D341Med (cell line): ENCODE measurements around the gene CANT1.
"Not testable (repeated sequence)": the region's sequence is repeated elsewhere in the genome, so short reads cannot be mapped to it uniquely, and the experiment has no call there.

ENCODE experiments used
- DNase-seq: peaks from one replicate; pipeline ENCODE4 v3.0.0; 2012; ENCODE audit warnings: low spot score

The CANT1 gene

DNA sequence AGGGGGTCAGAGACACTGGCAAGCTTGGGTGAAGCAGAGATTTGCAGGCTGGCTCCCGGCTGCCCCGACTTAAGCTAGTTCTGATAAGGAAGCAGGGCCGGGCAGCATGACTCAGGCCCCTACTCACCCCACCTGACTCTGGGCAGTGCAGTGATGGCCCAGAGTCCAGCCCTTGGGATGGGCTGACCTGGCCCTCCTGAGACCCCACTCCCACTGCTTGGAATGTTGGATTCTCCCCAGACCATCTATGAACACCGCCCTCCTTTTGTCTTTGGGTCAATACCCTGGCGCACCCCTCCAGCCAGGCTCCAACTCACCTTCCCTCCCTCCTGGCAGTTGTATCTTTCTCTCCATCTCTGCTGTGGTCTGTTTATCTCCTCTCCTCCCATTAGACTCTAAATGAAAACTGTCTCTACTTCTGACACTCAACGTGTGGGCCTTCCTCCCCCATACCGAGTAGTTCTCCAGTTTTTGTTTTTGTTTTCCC, 50.9 kb downstream of the CANT1 start:
- no peak for DNase-seq

DNA sequence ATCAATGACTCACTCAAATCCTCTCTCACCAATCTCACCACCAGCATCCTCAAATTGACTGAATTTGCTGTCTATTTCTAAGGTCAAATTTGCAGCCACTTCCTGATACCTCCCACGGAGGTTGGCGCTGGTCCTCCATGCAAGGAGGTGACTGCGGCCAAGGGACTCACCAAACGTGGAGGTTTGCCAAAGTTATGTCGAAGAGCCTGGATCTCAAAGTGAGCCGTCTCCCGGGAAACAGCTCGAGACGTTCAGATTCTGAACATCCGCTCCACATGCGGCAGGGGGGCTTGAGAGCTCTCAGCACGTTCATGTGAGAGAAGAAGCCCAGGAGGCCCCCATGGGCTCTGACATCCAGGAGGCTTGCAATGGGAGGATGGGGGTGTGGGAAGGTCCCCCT, 52.4 kb downstream of the CANT1 start:
- no peak for DNase-seq

DNA sequence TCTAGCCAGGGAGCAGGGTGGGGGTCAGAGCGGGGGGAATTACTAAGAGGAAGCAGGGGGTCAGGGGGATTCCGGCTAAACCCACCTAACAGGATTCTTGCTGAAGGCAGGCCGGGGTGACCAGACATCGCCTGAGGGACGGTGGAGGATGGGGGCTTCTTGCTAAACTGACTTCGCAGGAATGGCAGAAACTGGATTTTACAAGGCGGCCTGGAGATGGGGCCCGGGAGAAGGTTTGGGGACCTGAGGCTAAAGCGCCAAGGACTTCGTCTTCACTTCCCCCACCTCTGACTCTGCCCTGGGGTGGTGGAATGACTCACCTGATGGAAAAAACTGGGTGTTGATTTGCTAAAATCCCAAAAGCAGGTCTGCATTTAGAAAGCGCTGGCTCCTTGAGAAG, 53.3 kb downstream of the CANT1 start:
- no peak for DNase-seq

DNA sequence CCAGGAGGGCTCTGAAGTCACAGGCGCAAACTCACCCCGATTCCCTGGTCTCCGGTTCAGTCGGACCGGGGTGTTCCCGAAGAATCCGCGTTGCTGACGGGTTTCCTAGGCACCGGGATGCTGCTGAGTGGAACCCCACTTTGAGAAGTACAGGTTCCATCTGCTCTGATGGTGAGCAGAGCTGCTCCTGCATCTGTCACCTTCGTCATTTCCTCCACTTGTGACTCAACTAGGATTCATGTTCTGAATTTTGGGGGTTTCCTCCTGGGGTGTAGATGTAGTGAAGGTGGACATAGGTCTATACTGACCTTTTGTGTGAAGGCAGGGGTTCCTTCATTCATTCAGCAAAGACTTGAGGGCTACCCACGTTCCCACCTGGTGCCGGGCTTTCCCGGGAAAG, 54.9 kb downstream of the CANT1 start:
- no peak for DNase-seq

DNA sequence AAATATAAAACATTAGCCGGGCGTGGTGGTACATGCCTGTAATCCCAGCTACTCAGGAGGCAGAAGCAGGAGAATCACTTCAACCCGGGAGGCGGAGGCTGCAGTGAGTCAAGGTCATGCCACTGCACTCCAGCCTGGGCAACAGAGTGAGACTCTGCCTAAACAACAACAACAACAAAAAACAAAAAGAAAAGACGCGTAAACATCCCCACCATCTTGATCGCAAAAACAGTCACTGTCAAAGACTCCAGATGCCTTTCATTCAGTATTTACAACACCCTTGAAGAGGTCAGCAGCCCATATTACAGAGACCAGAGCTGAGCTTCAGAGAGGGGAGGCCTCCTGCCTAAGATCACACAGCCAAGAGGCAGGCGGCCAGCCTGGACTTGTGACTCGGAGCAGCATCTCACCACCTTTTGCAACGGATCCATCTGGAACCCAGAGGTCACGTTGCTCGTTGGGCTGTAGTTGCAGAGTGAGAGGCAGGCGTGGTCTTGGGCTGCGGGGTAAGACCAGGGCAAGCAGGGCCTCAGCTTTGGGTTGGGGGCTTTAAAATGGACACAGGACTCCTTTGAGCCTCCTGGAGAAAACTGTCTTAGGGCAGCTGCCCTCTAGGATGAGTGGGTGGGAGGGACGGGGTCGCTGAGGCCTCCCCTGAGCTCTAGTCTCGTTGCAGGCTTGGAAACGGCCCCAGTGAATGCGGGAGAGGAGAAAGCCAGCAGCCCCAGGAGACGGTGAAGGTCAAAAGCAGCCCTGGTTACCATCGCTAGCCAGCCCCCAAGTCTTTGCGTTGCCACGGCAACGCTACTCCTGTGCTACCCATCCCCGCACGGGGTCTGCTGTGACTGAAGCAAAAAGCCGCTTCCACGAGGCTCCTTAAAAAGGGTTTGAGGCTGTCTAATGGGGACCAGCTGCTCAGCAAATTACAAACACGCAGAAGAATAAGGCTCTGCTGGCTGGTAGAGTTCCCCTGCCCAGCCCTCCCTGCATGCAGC, 55.9 kb downstream of the CANT1 start:
- DNase-seq = no peak

DNA sequence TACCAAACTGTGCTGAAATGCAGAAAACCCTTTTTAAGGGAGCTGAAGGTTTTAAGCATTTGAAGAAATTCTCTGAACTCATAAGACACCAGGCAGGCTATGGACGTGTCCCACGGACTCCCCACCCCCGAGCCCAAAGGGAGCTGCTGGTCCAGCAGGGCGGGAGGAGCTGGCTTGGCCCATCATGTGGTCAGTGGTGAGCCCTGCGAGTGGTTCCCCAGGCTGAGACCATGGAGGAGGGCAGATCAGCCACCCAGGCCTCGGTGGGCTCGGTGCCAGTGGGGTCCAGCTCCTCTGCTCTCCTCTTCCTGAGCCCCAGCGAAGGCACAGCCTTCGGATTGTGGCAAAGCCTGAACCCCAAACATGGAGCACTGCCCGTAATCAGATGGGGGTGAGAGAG, 56.9 kb downstream of the CANT1 start:
- no peak for DNase-seq

DNA sequence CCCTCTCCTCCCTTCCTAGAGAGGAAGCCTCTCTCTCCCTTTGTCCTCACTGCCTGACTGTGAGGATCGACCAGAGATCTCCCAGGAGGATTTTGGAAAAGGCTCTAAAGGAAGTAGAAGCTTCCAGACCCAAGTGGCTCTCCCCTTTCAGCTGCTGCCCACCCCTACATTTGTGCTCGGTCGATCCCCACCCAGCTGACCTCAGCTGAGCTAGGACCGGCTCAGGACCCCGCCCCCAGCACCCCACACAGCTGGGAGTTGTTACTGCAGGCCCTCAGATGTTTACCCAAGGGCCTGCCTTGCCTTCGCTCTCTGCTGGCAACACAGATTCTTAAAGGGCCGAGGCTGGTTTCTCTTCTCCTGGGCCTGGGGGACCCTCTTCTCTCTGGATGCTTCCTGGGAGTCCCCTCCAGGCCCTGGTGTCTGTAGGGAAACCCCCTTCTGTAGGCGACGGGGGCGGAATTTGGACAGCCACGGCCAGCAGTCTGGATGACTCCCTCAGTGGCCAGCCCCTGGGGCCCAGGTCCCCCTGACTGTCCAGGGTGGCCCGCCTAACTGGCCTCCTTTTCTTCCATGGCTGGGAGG, 57.5 kb downstream of the CANT1 start:
- DNase-seq = no peak

DNA sequence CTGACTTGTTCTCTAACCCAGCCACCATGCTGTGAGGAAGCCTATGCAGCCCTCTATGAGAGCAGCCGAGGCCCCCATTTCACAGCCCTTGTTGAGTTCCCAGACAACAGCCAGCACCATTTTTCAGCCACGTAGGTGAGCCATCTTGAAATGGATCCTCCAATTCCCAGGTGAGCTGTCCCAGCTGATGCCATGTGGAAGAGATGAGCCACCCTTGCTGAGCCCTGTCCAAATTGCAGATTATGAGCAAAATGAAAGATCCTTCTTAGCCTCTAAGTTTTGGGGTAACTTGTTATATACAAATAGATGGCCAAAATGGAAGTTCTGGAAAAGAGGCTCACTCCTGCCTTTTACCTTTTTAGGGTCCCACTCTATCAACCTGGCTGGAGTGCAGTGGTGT, 58.7 kb downstream of the CANT1 start:
- no peak for DNase-seq

DNA sequence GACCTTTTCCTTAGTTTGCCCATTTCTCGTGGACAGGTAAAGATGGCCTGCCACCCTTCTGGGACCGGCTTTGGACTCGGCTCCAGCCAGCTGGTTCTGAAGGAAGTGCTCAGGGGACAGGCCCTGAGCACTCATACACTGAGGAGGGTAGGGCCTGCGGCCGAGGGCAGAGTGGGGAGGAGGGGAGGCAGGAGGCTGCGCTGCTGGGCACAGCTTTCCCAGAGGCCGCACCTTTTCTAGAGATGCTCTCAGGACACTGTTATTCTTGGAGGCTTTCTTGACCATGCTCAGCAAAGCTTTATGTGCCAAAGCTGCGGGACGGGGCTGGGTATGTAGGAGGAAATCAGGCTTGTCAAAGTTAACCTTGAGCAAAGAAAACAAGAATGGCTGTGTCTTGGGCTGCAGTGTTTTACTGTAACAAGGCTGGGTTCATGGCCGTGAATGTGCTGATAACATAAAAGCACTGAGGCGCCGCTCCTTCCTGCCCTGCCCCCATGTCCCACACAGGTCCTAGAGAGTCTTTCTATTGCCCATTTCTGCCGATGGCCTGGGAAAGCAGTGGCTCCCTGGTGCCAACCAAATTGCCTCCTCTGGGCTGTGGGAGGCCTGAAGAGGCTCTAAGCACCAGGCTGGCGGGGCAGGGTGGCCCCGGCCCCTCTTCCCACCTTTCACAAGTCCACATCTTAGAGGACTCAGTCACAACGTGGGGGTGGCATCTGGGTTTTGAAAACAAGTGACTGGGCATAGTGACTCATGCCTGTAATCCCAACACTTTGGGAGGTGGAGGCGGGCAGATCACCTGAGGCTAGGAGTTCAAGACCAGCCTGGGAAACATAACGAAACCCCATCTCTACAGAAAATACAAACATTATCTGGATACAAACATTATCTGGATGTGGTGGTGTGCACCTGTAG, 62.1 kb downstream of the CANT1 start:
- DNase-seq = no peak

DNA sequence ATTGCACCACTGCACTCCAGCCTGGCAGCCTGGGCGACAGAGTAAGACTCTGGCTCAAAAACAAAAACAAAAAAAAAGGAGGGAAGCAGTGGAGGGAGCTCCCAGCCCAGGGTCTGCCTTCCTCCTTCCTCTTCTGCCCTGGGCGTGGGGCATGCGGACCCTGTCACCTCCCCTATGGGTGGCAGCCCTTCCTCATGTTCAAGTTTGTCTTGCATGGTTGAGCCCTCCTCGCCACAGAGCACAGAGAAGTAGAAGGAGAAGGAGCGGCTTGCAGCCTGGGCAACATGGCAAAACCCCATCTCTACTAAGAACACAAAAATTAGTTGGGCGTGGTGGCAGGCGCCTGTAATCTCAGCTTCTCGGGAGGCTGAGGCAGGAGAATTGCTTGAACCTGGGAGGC, 62.9 kb downstream of the CANT1 start:
- DNase-seq = no peak

DNA sequence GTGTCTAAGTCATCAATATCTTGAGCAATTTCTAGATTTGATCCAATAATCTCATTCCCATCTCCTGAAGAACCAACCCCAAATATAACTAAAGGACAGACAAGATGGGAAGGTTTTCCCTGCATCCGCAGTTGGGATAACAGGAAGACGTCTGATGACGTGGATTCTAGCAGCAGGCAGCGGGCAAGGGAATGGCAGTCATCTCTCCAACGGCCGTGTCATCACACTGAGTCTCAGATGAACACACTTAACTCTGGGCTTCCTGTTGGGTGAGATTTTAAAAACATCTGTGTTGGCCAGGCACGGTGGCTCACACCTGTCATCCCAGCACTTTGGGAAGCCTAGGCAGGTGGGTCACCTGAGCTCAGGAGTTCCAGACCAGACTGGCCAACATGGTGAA, 63.4 kb downstream of the CANT1 start:
- DNase-seq = no peak

DNA sequence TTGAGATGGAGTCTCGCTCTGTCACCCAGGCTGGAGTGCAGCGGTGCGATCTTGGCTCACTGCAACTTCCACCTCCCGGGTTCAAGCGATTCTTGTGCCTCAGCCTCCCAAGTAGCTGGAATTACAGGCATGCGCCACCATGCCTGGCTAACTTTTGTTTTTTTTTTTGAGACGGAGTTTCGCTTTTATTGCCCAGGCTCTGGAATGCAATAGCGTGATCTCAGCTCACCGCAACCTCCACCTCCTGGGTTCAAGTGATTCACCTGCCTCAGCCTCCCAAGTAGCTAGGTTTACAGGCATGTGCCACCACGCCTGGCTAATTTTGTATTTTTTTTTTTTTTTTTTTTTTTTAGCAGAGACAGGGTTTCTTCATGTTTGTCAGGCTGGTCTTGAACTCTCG, 64.1 kb downstream of the CANT1 start:
- DNase-seq = not testable (repeated sequence)

DNA sequence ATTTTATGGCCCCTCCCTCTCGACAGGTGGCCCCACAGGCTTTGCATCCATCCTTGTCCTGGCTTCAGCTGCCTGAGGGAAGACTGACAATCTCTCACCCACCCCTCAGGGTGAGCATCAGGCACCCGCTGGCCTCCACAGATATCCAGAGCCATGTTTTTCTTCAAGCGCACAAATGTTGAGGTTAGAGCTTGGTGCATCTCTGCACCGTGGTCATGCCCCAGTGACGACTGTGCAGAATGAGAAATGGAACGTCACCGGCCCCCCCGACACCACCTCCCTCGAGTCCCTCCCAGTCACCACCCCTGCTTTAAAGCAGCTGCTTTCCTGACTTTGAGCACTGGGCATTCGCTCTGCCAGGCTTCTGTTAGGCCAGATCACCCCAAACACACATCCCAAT, 64.6 kb downstream of the CANT1 start:
- no peak for DNase-seq

DNA sequence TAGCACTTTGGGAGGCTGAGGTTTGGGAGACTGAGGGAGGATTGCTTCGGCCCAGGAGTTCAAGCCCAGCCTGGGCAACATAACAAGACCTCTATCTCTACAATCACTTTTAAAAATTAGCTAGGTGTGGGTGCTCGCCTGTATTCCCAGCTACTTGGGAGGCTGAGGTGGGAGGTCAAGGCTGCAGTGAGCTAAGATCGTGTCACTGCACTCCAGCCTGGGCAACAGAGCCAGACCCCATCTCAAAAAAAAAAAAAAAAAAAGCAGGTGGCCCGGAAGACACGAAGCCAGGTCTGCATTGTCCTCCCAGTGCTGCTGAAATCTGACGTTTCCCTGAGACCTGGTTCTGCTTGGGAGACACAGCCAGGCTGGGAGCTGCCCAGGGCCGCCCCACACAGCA, 65.5 kb downstream of the CANT1 start:
- DNase-seq = no peak
